ENCODE data around the gene CACNA1D.

The CACNA1D gene

DNA sequence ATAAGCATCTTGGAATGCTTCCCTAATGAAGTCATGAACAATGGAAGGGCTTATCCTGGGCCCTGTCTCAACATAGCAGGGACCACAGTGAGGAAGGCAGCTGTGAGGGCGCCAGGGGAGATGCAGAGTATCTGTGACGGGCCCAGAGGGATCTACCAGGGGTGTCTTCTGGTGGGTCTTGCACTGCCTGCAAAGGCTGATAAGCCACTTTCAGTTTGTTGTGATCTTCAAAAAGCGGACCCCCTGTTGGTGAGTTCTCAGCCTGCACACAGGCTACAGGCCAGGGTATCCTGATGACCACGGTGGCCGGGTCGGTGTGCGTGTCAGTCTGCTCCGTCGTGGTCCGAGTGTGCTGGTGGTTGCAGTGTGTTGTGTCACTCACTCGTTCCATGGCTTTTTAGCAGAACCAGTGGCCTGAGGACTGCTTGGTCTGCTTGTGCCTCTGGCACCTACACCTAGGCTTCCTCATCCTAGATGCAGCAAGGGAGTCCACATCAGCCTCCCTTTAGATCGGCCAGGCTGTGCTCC is 305.0 kb downstream of the CACNA1D start:
- no peak for DNase-seq

DNA sequence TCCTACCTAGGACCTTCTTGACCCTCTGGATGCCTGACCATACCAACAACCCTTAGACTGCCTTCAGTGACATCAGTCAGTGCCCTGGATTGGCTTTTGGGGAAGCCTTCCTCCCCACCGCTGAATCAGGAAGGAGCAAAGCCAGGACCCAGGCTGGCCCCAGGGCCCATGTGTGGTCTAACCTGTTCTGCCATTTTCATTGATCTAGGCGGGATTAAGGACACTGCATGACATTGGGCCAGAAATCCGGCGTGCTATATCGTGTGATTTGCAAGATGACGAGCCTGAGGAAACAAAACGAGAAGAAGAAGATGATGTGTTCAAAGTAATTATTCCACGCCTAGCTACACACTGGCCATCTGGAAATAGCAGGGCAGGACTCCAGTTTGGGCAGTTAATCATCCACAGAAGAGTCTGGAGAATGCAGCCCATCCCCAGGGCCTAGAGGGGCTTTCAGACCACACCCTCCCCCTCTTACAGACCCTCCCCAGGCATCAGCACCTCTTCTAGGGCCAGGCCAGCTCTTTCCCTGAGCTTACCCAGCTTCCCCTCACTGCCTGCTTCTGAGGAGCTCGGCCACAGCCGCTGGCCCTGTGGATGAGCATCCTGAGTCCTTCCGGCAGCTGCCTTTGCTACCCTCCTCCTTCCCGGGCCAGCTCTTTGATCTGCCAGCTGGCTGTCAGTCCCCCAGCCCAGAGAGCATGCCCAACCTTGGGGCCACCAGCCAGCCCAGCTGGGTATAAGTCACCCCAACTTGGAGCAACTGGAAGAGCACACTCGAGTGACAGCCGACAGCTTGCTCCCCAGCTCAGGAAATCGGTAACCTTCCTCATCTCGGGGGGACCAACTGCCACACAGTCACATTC is 305.9 kb downstream of the CACNA1D start:
- no peak for DNase-seq

DNA sequence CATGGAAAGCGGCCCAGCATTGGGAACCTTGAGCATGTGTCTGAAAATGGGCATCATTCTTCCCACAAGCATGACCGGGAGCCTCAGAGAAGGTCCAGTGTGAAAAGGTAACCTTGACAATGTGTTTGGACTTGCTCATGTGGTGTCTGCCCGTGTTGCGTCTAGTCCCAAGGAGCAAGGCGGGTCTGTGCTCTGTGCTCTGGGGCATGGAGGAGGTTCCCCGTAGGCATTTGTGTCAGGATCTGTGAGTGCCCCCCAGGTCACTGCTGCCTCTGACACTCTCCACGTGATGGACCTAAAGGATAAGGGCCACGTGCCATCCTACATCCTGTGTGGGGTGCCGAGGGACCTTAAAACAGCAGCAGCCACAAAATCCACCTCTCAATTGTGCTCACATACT is 306.9 kb downstream of the CACNA1D start:
- no peak for DNase-seq

DNA sequence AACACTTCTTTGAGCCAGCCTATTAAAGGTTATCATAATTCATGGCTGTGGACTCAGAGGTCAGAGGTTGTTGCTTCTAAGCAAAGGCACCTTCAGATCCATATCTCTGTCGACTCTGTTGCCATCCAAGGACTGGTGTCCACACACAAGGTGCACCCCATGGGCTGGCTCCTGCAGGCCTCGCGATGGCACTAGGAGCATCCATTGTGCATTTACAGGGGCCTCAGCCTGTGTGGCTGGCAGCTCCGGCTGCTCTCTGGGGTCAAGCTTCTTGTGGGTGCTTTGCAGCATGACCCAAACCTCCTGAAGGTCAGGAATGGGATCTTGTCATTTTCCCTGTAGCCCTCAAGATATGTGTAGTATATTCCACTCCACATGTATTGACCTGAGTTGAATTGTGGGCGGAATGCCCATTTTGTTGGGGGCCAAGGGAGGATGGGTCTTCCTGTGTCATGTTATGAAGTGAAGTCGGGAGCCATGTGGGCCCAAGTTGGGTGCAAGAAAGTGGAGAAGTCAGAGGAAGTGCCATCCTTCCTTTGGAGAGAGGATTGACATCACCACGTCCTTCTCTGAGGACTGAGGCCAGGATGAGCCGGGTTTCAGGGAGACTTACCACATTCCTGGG is 308.0 kb downstream of the CACNA1D start:
- DNase-seq, result no peak

DNA sequence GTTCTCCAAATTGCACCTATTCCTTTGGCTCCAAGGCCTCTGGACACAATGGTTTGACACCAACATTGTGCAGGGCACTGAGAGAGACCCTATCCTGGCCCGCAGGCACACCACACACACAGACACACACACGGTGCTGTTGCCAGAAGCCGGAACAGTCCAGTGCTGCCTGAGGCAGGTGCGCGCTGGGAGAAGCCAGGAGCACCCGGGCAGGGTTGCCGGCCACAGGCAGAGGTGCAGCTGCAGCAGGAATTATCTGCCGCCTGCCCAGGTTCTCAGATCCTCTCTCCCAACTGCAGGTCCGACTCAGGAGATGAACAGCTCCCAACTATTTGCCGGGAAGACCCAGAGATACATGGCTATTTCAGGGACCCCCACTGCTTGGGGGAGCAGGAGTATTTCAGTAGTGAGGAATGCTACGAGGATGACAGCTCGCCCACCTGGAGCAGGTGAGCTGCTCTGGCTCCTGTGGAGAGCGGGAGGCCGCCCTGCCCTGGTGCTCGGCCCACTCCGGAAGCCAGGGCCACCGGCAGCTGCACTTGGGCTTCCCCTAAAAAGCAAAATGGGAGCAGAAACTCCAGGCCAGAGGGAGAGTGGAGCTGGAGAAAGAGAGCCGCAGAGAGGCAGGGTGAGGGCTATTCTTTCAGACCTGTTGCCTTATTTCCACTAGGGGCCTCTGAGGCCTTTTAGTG is 308.9 kb downstream of the CACNA1D start:
- DNase-seq, result no peak

DNA sequence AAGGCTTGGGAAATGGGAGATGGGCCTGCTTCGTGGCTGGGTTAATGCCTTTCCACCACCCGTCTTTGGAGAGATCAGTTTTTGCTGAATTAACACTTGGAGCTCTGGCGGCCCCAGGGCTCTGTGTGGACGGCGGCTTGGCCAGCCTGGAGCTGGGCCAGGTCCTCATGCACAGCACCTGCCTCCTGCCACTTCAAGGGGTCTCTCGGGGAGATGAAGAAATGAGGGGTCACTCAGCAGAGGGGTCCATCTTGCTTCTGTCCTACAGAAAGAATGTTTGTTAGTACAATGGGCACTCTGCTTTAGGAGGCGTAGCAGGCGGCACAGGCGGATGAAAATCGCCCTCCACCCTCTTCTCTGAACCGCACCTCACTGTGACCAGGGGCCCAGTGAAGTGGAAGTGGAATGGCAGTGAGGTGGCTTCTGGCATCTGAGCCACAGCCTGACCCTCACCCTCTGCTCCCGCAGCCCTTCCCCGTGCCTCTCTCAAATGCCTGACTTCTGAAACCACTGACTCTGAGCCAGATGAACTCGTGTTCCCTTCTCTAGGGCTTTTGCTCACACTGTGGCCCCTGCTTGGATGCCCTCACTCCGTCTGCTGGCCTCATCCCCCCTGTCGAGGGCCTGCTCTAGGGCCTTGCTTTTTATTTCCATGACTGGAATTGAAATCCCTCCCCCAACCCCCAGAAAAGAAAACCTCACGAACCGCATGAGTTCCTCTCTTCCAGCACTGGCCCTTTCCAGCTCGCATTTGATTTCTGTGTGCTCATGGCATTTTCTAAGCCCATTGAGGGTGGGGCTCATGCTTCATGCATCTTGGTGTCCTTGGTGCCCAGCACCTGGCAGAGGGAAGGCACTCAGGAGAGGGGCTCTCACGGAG is 309.6 kb downstream of the CACNA1D start:
- no peak for DNase-seq

GRCh38 chr3:53804697-53805462 is 310.5 kb downstream of the CACNA1D start:
- no peak for DNase-seq

DNA sequence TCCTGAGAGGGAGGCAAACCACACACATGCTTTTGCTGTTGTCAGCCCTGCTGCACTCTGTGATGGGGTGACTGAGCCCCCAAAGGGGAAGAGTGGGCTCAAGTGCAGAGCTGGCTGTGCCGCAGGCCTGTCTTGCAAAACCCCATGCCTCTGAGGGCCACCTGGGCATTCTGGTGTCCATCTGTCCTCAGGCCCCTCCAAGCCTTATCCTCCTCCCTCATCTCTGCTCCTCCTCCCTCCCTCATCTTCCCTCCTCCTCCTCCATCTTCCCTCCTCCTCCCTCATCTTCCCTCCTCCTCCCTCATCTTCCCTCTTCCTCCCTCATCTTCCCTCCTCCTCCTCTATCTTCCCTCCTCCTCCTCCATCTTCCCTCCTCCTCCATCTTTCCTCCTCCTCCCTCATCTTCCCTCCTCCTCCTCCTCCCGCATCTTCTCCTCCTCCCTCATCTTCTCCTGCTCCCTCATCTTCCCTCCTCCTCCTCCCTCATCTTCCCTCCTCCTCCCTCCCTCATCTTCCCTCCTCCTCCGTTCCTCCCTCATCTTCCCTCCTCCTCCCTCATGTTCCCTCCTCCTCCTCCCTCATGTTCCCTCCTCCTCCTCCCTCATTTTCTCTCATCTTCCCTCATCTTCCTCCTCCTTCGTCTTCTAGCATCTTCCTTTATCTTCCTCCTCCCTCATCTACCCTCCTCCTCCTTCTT is 311.2 kb downstream of the CACNA1D start:
- DNase-seq, result no peak

DNA sequence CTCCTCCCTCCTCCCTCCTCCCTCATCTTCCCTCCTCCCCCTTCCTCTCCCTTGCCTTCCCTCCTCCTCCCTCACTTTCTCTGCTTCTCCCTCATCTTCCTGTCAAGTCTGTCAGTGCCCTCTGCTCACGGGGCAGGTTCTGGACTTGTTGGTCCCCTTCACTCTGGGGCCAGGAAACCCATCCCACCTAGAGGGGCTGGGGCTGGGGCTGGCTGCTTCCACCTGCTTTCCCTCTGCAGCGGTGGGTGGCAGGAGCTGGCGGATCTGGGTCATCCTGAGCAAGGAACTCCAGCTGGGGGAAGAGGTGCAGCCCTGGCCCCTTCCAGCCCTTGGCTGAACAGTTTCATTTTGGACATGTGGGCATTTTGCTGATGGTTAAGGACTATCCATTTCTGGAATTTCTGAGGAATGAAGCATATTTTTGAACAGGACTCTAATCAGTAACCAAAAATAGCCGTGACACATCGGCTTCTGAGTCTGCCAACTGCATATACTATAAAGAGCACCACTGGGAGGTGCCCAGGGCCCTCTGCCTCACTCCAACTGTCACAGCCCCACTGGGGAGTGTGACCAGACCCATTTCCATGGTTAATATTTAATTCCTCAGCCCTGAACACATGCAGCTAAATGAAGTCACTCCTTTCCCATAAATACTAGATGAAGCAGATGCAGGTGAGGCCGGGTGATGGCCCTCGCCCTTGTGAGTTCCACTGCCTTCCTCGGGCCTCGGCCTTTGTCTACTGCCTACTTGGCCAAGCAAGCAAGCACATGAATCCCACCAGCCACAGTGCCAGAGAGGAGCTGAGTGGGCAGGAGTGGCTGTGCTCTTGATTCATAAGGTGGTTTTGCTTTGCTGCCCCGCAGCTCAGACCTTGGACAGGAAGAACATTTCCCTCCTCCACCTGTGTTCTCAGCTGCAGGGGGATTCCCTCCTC is 312.0 kb downstream of the CACNA1D start:
- no peak for DNase-seq

DNA sequence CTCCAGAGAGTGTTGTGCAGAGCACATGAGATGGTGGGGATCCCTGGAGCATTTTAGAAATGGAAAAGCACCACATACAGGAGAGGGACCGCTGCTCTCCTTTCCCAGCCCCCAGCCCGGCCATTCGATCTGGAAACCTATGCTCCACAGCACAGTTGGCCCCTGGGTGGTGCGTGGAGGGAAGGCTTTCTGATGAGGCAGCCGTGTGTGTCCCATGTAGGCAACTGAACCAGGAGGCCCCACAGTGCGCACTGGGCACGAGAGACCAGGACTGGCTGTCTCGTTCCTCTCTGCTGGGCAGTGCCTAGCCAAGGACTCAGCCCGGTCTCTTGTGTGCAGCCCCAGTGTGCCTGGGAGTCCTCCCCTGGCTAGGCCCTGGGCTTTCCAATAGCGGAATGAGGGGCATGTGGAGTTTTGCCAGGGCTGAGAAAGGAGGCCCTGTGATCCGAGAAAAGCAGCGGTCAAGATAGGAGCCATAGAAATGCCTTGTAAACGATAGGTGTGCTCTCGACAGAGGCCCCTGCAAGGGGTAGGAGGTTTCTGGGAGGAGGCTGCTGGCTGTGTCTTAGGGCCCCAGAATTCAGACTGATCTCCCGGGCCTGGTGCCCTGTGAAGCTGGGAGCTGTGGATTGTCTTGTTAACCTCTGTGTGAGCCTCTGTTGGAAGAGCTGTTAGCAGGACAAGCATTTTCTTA is 312.9 kb downstream of the CACNA1D start:
- DNase-seq, result no peak

GRCh38 chr3:53808496-53808895 is 314.1 kb downstream of the CACNA1D start:
- no peak for DNase-seq

DNA sequence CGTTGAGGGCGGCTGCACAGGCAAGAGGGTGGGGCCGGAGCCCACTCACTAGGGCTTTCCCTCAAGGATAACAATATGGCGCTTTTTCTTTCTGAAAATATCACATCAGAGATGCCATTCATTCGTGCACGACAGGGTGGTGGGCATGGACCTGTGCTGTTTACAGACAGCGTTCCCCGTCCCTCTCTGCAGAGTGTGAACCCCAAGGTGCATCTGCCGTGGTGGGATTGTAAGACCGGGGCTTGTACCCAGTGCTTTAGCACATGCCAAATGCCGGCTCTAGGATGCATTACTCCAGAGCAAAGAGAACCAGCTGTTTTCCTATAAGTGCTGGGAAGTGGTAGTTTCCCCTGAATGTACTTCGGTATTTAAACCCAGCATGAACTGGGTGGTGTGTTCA is 314.9 kb downstream of the CACNA1D start:
- no peak for DNase-seq

DNA sequence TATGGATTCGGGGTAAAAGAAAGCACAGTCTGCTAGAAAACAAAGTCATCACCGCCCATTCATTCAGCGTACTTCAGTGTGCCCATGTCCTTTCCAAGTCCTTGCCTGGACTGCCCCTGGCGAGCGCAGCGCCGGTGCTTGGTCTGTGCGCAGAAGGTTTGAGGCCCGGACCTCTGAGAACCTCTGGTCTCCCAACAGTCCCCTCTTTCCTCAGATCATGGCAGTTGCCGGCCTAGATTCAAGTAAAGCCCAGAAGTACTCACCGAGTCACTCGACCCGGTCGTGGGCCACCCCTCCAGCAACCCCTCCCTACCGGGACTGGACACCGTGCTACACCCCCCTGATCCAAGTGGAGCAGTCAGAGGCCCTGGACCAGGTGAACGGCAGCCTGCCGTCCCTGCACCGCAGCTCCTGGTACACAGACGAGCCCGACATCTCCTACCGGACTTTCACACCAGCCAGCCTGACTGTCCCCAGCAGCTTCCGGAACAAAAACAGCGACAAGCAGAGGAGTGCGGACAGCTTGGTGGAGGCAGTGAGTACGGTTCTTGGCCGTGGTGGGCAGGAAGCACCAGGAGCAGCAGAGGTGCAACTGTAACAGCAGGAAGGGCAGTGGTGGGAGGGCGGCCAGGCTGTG is 315.5 kb downstream of the CACNA1D start:
- DNase-seq, result no peak

- DNase-seq, result no peak
Measured at GRCh38 chr3:53811143-53811927, 316.9 kb downstream of the CACNA1D start.

- DNase-seq, result no peak
Measured at GRCh38 chr3:53812434-53812833, 318.0 kb downstream of the CACNA1D start.

- no peak for DNase-seq
Measured at GRCh38 chr3:53813229-53813628, 318.8 kb downstream of the CACNA1D start.

DNA sequence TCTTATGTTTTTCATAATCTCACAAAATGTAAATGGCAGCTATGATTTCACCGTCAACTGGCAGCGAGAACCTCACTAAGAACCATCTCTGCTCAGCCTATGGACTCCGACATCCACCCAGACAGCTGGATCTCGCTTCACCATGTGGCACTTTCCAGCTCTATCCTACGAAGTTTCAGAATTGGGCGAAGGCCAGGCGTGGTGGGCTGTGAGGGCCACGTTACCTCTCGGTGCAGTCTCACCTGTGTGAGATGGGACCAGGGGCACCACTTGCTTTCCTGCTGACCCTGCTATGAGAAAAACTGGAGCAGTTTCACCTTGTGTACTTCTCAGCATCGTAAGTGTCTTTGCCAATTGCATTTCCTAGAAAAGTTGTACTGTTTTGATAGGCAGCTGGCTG is 319.5 kb downstream of the CACNA1D start:
- no peak for DNase-seq

GRCh38 chr3:53815067-53815466 is 320.7 kb downstream of the CACNA1D start:
- no peak for DNase-seq
